Neural progenitor cell (in vitro differentiated cells): ENCODE data around the gene KCTD13.

Experiments
- EZH2 ChIP-seq: fragments of 200-600 bp; sonication (generic); IDR thresholded peaks from 2 replicates; pipeline ENCODE4 v1.6.1; 2017; ENCODE audit warnings: antibody characterized with exemption, mild to moderate bottlenecking, moderate library complexity
- EZH2phosphoT487 ChIP-seq: fragments of 200-600 bp; sonication (generic); IDR thresholded peaks from 2 replicates; pipeline ENCODE4 v1.6.1; 2017; ENCODE audit warnings: antibody characterized with exemption
- TF ChIP-seq, protein P1 (sequence below): fragments of 200-600 bp; sonication (generic); IDR thresholded peaks from 2 replicates; pipeline ENCODE4 v1.5.1; 2017; ENCODE audit warnings: antibody characterized with exemption, mild to moderate bottlenecking

GRCh38 chr16:29868396-29869009 is 57.5 kb downstream of the KCTD13 start:
- TF ChIP-seq, protein P1, sequence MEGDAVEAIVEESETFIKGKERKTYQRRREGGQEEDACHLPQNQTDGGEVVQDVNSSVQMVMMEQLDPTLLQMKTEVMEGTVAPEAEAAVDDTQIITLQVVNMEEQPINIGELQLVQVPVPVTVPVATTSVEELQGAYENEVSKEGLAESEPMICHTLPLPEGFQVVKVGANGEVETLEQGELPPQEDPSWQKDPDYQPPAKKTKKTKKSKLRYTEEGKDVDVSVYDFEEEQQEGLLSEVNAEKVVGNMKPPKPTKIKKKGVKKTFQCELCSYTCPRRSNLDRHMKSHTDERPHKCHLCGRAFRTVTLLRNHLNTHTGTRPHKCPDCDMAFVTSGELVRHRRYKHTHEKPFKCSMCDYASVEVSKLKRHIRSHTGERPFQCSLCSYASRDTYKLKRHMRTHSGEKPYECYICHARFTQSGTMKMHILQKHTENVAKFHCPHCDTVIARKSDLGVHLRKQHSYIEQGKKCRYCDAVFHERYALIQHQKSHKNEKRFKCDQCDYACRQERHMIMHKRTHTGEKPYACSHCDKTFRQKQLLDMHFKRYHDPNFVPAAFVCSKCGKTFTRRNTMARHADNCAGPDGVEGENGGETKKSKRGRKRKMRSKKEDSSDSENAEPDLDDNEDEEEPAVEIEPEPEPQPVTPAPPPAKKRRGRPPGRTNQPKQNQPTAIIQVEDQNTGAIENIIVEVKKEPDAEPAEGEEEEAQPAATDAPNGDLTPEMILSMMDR = no peak
- TF ChIP-seq EZH2 = no peak
- no peak for TF ChIP-seq EZH2phosphoT487
